HG02571 (cell line): ENCODE data around the gene COL11A2.

Experiments used
- ATAC-seq: cut with Tn5 transposase; IDR thresholded peaks from one replicate; pipeline ENCODE4 v1.9.1; 2021; ENCODE audit warnings: mild to moderate bottlenecking, moderate library complexity; ENCODE audit not compliant: unreplicated experiment

The COL11A2 gene

DNA sequence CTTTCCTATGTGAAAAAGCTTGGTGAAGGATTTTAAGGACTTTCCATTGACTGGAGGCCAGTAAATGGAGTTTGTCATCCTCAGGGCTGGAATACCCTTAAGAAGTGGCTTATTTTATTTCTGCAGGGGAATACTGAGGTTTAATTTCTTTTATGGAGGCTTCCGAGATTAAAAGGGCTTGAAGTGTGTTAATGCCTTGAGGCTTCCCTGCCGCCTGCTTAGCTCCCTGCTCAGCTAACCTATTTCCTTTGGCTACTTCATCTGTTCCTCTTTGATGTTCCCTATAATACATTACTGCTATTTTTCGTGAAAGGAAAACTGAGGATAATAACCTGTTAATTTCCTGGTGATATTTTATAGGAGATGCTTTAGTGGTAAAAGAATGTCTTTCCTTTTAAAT is 72.3 kb downstream of the COL11A2 start:
- no peak for ATAC-seq

- no peak for ATAC-seq
Observed at GRCh38 chr6:33118525-33119123, 73.6 kb downstream of the COL11A2 start.

DNA sequence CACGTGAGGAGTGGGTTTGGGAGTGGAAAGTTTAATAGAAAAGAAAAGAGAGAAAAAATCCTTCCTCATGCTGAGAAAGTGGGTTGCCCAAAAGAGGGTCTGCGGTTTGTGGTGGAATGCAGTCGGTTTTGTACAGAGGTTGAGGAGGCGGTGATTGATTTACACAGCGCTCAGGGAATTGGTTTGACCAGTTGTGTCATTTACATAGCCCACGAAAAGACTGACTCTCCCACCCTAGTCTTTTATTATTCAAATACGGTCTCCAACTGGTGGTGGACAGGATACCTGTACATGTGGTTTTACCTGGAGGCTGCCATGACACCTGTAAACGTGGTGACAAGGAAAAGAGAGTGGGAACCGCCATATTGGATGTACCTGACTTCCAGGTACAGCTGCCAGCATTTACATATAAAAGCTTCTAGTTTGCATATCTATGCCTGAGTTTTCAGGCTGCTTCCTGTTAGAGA is 74.4 kb downstream of the COL11A2 start:
- ATAC-seq, result no peak

- ATAC-seq, result no peak
Observed at GRCh38 chr6:33116841-33117711, 75.2 kb downstream of the COL11A2 start.

DNA sequence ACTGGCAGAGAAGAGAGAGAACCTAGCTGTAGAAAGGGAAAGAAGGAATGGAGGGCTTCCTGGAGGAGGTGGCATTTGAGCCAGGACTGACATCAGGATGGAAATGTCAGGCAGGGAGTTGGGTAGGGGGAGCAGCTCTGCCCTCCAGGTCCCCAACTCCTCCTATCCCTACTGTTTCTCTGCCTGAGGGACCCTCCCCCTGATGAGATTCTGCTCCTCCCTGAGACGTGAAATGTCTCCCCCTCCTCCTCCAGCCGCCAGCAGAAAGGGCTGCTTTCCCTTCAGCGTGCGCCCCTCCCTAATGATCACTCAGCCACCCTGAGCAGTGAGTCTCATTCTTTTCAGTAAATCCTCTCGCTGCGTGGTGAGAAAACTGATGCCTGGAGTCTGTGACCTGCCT is 75.8 kb downstream of the COL11A2 start:
- no peak for ATAC-seq

DNA sequence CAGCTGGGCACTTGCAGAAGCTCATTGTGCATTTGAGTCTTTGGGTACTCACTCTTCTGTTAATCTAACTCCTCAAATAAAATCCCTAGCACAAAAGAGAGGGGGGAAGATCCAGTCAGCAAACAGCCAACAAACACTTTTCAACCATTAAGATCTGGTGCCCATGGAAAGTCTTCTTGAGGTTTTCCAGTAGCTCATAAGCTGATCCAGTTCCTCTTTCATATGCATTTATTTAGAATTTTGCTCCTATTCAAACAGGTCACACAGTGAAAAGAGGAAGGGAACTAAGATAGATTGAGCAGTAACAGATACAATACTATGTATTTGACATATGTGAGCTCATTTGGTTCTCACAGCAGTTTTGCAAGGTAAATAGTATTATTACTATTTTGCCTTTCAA is 77.9 kb downstream of the COL11A2 start:
- no peak for ATAC-seq

GRCh38 chr6:33113755-33114154 is 78.5 kb downstream of the COL11A2 start:
- ATAC-seq, result no peak
